ENCODE measurements around the gene EDAR.

Gene EDAR

DNA sequence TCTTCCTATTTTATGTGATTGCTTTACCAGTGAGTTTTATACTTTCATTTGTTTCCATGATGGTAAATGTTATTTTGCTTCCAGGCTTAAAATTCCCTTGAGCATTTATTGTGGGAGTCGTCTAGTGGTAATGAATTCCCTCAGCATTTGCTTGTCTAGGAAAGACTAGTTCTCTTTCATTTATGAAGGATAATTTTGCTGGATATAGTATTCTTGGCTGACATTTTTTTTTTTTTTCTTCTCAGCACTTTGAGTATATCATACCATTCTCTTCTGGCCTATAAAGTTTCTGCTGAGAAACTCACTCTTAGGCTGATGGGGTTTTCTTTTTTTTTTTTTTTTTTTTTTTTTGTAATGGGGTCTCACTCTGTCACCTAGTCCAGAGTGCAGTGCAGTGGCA lies 99.1 kb downstream of the EDAR start:
- WGBS (ENCODE audit: insufficient coverage, insufficient read length) = no CpG with 5 or more reads among the region's 1 CpG
- DNase-seq (ENCODE audit: low read depth, low spot score) = no peak
- H3K27ac ChIP-seq (ENCODE audit: low read length) = no peak overlapping the region

DNA sequence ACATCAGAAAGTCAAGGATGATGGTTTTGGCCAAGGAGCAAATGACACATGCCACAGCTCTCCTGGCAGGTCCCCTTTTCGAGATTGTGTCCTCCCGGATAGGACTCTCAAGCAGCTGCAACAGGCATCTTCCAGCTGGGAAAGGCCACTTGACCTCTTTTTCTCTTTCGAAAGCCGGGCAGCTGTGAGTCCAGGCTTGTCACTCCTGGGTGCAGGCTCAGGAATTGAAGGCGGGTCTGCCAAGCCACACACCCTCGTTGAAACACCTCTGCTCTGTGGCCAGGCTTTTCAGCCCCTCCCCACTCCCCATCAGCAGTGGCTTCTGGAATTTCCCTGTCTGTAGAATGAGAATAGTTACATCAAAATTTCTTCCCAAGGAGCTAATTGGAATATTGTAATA lies 104.4 kb downstream of the EDAR start:
- no CpG with 5 or more reads among the region's 6 CpGs for WGBS (ENCODE audit: insufficient coverage, insufficient read length)
- no peaks in the 10 kb centered on the region for H3K4me1 ChIP-seq (ENCODE audit: control insufficient read depth, insufficient read depth, low read length)
- no peak overlapping the region for H3K4me3 ChIP-seq (ENCODE audit: low read length)
- no peak overlapping the region for H3K27ac ChIP-seq (ENCODE audit: low read length)
- no peak for DNase-seq (ENCODE audit: low read depth, low spot score)
- H3K9me3 ChIP-seq (ENCODE audit: control insufficient read depth, insufficient read depth, low read length) = 0 out of 2 replicates have a peak, but pooled peaks cover 1% of the 10 kb centered on the region
- no peaks in the 10 kb centered on the region for H3K27me3 ChIP-seq (ENCODE audit: control insufficient read depth, insufficient read depth, low read length)
- H3K36me3 ChIP-seq (ENCODE audit: control insufficient read depth, insufficient read depth, low read length) = no peaks in the 10 kb centered on the region

More for the DNA sequence above, 99.1 kb downstream of the EDAR start:
- Histone ChIP-seq H3K36me3 (ENCODE audit: control insufficient read depth, insufficient read depth, low read length) (no peaks in the 10 kb centered on the region), H3K4me3 (ENCODE audit: low read length) (no peak overlapping the region), H3K4me1 (ENCODE audit: control insufficient read depth, insufficient read depth, low read length) (no peaks in the 10 kb centered on the region), H3K9me3 (ENCODE audit: control insufficient read depth, insufficient read depth, low read length) (no peaks in the 10 kb centered on the region), H3K27me3 (ENCODE audit: control insufficient read depth, insufficient read depth, low read length) (no peaks in the 10 kb centered on the region)

DNA sequence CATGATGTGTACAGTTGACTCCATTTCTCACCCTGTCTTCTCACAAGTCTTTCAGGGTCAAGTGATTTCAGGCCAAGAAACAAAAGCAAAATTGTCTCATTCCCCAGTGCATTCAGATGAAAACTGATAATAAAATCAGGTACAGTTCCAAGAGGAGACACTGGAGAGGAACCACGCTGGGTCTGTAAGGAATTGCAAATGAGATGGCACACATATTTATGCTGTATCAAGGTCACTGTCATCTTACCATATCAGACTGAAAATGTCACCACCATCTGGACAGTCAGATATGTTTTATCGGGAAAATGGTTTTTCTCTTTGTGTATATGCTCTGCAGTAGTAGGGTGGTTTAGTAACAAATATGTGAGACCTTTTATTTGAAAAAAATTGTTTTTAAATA lies 110.7 kb downstream of the EDAR start:
- WGBS (ENCODE audit: insufficient coverage, insufficient read length) = no CpG with 5 or more reads among the region's 2 CpGs
- no peaks in the 10 kb centered on the region for H3K27me3 ChIP-seq (ENCODE audit: control insufficient read depth, insufficient read depth, low read length)
- DNase-seq (ENCODE audit: low read depth, low spot score) = no peak
- H3K4me1 ChIP-seq (ENCODE audit: control insufficient read depth, insufficient read depth, low read length) = no peaks in the 10 kb centered on the region
- H3K36me3 ChIP-seq (ENCODE audit: control insufficient read depth, insufficient read depth, low read length) = no peaks in the 10 kb centered on the region
- no peak overlapping the region for H3K27ac ChIP-seq (ENCODE audit: low read length)
- H3K9me3 ChIP-seq (ENCODE audit: control insufficient read depth, insufficient read depth, low read length) = 0 out of 2 replicates have a peak, but pooled peaks cover 1% of the 10 kb centered on the region
- no peak overlapping the region for H3K4me3 ChIP-seq (ENCODE audit: low read length)

DNA sequence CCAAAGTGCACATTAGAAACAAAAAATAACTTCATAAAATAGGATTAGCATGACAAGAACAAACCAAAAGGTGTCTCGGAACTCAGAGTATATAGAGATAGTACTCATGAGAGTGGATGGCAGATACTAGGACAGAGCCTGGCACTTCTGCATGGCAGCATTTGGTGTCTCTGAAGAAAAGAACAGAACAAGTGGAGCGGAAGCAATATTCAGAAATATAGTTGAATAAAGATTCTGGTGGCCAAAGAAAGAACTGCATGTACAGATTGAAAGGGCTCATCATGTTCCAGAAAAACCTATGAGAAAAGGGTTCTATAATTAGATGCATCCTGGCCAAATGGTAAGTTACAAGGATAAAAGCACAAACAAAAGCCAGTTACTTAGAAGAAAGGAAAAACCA lies 111.5 kb downstream of the EDAR start:
- Histone ChIP-seq H3K4me1 (ENCODE audit: control insufficient read depth, insufficient read depth, low read length) (no peaks in the 10 kb centered on the region), H3K27ac (ENCODE audit: low read length) (no peak overlapping the region), H3K4me3 (ENCODE audit: low read length) (no peak overlapping the region), H3K9me3 (ENCODE audit: control insufficient read depth, insufficient read depth, low read length) (0 out of 2 replicates have a peak, but pooled peaks cover 1% of the 10 kb centered on the region), H3K36me3 (ENCODE audit: control insufficient read depth, insufficient read depth, low read length) (no peaks in the 10 kb centered on the region), H3K27me3 (ENCODE audit: control insufficient read depth, insufficient read depth, low read length) (no peaks in the 10 kb centered on the region)
- no CpG with 5 or more reads among the region's 2 CpGs for WGBS (ENCODE audit: insufficient coverage, insufficient read length)
- DNase-seq (ENCODE audit: low read depth, low spot score) = no peak

DNA sequence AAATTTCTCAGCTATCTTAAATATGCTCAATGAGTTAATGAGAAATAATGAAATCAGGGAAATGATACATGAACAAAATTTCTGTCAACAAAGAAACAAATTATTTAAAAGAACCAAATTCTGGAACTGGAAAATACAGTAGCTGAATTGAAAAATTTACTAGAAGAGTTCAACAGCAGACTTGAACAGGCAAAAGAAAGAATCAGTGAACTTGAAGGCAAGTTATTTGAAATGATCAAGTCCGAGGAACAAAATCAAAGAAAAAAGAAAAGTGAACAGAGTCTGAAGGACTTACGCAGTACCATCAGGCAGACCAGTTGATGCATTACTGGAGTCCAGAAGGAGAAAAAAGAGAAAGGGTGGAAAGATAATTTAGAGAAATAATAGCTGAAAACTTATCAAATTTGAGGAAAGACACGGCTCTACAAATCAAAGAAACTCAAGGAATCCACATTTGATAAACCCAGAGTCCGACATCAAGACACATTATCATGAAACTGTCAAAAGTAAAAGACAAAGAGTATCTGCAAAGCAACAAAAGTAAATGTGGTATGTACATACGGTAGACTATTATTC lies 118.9 kb downstream of the EDAR start:
- WGBS (ENCODE audit: insufficient coverage, insufficient read length) = no CpG with 5 or more reads among the region's 5 CpGs
- no peak overlapping the region for H3K4me3 ChIP-seq (ENCODE audit: low read length)
- no peaks in the 10 kb centered on the region for H3K9me3 ChIP-seq (ENCODE audit: control insufficient read depth, insufficient read depth, low read length)
- no peaks in the 10 kb centered on the region for H3K4me1 ChIP-seq (ENCODE audit: control insufficient read depth, insufficient read depth, low read length)
- DNase-seq (ENCODE audit: low read depth, low spot score) = no peak
- no peaks in the 10 kb centered on the region for H3K36me3 ChIP-seq (ENCODE audit: control insufficient read depth, insufficient read depth, low read length)
- H3K27ac ChIP-seq (ENCODE audit: low read length) = no peak overlapping the region
- no peaks in the 10 kb centered on the region for H3K27me3 ChIP-seq (ENCODE audit: control insufficient read depth, insufficient read depth, low read length)

DNA sequence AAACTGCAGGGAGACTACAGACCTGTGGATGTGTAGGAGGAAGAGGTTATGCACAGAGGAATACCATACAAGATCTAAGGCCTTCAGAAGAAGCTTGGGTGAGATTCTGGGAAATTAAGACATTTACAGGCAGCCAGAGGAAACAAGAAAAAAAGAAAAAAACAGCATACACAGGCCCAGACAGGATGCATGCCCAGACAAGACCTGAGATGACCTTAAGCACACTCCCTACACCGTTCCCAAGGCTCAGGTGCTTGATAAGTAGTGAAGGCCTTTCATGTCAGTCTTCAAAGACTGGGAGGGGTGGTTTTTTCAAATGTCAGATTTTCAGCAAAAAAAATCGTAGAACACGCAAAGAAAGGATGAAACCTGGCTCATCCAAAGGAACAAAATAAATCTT lies 119.5 kb downstream of the EDAR start:
- no peak for DNase-seq (ENCODE audit: low read depth, low spot score)
- no CpG with 5 or more reads among the region's 3 CpGs for WGBS (ENCODE audit: insufficient coverage, insufficient read length)
- H3K9me3 ChIP-seq (ENCODE audit: control insufficient read depth, insufficient read depth, low read length) = no peaks in the 10 kb centered on the region
- no peaks in the 10 kb centered on the region for H3K4me1 ChIP-seq (ENCODE audit: control insufficient read depth, insufficient read depth, low read length)
- no peaks in the 10 kb centered on the region for H3K36me3 ChIP-seq (ENCODE audit: control insufficient read depth, insufficient read depth, low read length)
- no peak overlapping the region for H3K4me3 ChIP-seq (ENCODE audit: low read length)
- H3K27ac ChIP-seq (ENCODE audit: low read length) = no peak overlapping the region
- no peaks in the 10 kb centered on the region for H3K27me3 ChIP-seq (ENCODE audit: control insufficient read depth, insufficient read depth, low read length)

DNA sequence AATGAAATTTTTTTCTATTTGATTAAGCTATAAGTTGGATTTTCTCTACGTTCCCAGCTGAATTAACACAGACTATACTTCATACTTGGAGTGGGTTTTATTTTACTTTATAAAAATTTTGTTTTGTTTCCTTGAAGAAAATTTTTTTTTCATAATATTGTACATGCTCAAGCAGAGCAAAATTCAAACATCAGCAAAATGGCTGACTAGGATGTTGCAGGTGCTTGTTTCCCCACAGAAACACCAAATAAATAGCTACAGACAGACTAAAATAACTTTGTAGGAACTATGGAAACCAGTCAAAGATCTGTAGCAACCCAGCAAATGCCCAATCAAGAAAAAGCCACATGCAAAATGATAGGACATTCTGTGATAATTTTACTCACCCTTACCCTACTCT lies 120.1 kb downstream of the EDAR start:
- H3K27ac ChIP-seq (ENCODE audit: low read length) = no peak overlapping the region
- H3K9me3 ChIP-seq (ENCODE audit: control insufficient read depth, insufficient read depth, low read length) = no peaks in the 10 kb centered on the region
- H3K36me3 ChIP-seq (ENCODE audit: control insufficient read depth, insufficient read depth, low read length) = no peaks in the 10 kb centered on the region
- no peak overlapping the region for H3K4me3 ChIP-seq (ENCODE audit: low read length)
- H3K27me3 ChIP-seq (ENCODE audit: control insufficient read depth, insufficient read depth, low read length) = no peaks in the 10 kb centered on the region
- no peaks in the 10 kb centered on the region for H3K4me1 ChIP-seq (ENCODE audit: control insufficient read depth, insufficient read depth, low read length)
- no CpG with 5 or more reads among the region's 1 CpG for WGBS (ENCODE audit: insufficient coverage, insufficient read length)
- no peak for DNase-seq (ENCODE audit: low read depth, low spot score)

DNA sequence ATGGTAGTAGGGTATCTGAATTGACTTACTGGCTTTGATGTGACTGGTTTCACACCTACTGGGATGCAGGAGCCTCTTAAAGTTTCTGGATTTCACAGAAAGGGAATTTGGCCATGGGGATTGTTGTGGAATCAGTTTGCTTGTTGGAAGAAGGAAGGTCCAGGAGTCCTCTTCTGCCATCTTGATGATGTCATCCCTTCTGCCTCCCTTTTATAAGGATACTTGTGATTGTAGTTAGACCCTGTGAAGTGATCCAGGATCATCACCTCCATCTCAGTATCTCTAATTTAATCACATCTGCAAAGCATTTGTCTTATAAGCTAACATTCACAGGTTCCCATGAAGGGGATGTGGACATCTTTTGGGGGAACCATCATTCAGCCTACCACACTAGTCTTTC lies 123.0 kb downstream of the EDAR start:
- DNase-seq (ENCODE audit: low read depth, low spot score) = no peak
- Histone ChIP-seq H3K9me3 (ENCODE audit: control insufficient read depth, insufficient read depth, low read length) (no peaks in the 10 kb centered on the region), H3K4me1 (ENCODE audit: control insufficient read depth, insufficient read depth, low read length) (no peaks in the 10 kb centered on the region), H3K27me3 (ENCODE audit: control insufficient read depth, insufficient read depth, low read length) (no peaks in the 10 kb centered on the region), H3K27ac (ENCODE audit: low read length) (no peak overlapping the region), H3K36me3 (ENCODE audit: control insufficient read depth, insufficient read depth, low read length) (no peaks in the 10 kb centered on the region), H3K4me3 (ENCODE audit: low read length) (no peak overlapping the region)

DNA sequence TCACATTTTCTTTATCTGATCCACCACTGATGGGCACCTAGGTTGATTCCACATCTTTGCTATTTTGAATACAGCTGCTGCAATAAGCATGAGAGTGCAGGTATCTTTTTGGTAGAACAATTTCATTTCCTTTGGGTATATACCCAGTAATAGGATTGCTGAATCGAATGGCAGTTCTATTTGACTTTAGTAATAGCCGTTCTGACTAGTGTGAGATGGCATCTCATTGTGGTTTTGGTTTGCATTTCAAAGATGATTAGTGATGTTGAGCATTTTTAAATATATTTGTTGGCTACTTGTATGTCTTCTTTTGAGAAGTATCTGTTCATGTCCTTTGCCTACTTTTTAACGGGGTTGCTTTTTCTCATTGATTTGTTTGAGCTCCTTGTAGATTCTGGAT lies 130.1 kb downstream of the EDAR start:
- Histone ChIP-seq H3K27ac (ENCODE audit: low read length) (no peak overlapping the region), H3K9me3 (ENCODE audit: control insufficient read depth, insufficient read depth, low read length) (no peaks in the 10 kb centered on the region), H3K4me1 (ENCODE audit: control insufficient read depth, insufficient read depth, low read length) (no peaks in the 10 kb centered on the region), H3K36me3 (ENCODE audit: control insufficient read depth, insufficient read depth, low read length) (no peaks in the 10 kb centered on the region), H3K27me3 (ENCODE audit: control insufficient read depth, insufficient read depth, low read length) (no peaks in the 10 kb centered on the region), H3K4me3 (ENCODE audit: low read length) (no peak overlapping the region)
- WGBS (ENCODE audit: insufficient coverage, insufficient read length) = no CpG with 5 or more reads among the region's 3 CpGs
- no peak for DNase-seq (ENCODE audit: low read depth, low spot score)

DNA sequence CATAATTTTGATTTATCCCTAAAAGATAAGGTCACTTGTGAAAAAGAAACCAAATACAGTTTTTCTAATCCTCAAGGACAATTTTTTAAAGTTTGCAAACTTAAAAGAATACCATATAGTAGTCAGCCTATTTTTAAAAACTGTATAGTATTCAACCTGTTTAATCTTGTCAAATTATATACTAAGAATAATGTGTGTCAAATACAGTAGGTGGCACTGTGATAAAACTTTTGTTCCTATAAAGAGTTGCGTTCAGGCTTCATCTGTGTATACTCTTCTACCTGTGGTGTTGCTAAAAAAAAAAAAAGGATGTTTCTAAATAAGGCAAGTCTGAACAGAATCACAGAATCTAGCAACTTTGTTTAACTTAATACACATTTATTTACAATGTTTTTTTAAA lies 133.8 kb downstream of the EDAR start:
- no CpG with 5 or more reads among the region's 1 CpG for whole genome bisulfite sequencing (ENCODE audit: insufficient coverage, insufficient read length)

DNA sequence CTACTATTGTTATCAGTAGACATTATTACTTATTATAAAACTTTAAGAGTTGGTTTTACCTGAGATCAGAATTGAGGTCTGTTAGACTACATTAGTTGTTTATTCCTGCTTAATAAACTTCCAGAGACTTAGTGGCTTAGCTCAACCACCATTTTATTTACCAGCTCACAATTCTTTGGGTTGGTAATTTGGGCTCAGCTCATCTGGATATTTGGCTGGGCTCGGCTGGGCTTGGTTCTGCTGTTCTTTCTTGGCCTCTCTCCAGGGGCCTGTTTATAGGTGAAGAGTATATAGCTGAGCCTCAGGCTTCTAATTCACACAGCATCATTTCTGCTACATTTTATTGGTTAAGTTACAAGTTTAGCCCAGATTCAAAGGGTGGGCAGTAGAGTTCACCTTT lies 134.5 kb downstream of the EDAR start:
- no peaks in the 10 kb centered on the region for H3K9me3 ChIP-seq (ENCODE audit: control insufficient read depth, insufficient read depth, low read length)
- H3K27me3 ChIP-seq (ENCODE audit: control insufficient read depth, insufficient read depth, low read length) = no peaks in the 10 kb centered on the region
- no peak overlapping the region for H3K27ac ChIP-seq (ENCODE audit: low read length)
- DNase-seq (ENCODE audit: low read depth, low spot score) = no peak
- WGBS (ENCODE audit: insufficient coverage, insufficient read length) = no CpG with 5 or more reads among the region's 1 CpG
- no peak overlapping the region for H3K4me3 ChIP-seq (ENCODE audit: low read length)
- 0 out of 2 replicates have a peak, but pooled peaks cover 2% of the 10 kb centered on the region for H3K36me3 ChIP-seq (ENCODE audit: control insufficient read depth, insufficient read depth, low read length)
- H3K4me1 ChIP-seq (ENCODE audit: control insufficient read depth, insufficient read depth, low read length) = no peaks in the 10 kb centered on the region

More for the DNA sequence above, 133.8 kb downstream of the EDAR start:
- Histone ChIP-seq H3K36me3 (ENCODE audit: control insufficient read depth, insufficient read depth, low read length) (0 out of 2 replicates have a peak, but pooled peaks cover 2% of the 10 kb centered on the region), H3K9me3 (ENCODE audit: control insufficient read depth, insufficient read depth, low read length) (no peaks in the 10 kb centered on the region), H3K27me3 (ENCODE audit: control insufficient read depth, insufficient read depth, low read length) (no peaks in the 10 kb centered on the region), H3K27ac (ENCODE audit: low read length) (no peak overlapping the region), H3K4me3 (ENCODE audit: low read length) (no peak overlapping the region), H3K4me1 (ENCODE audit: control insufficient read depth, insufficient read depth, low read length) (no peaks in the 10 kb centered on the region)
- no peak for DNase-seq (ENCODE audit: low read depth, low spot score)
